Esophagus mucosa (tissue), 1 donor: ENCODE results near the gene SSTR4. TPM values are rescaled to one million over a fixed set of nuclear protein-coding genes. Genes with fewer than 3 reads are reported as not detected.

Experiments
- ATAC-seq: fragments of 200-7000 bp; cut with Tn5 transposase; one replicate; pipeline ENCODE4 v1.9.1; 2020
- total RNA-seq: library from RNA; stranded (reverse); gene quantifications from one replicate; pipeline ENCODE4 v1.2.4, GENCODE V29; 2023
- donor health status: DM: yes; HTN: yes; CAD: no.

SSTR4 gene
- total RNA-seq, 1 donor from 2014 or later: not detected

DNA sequence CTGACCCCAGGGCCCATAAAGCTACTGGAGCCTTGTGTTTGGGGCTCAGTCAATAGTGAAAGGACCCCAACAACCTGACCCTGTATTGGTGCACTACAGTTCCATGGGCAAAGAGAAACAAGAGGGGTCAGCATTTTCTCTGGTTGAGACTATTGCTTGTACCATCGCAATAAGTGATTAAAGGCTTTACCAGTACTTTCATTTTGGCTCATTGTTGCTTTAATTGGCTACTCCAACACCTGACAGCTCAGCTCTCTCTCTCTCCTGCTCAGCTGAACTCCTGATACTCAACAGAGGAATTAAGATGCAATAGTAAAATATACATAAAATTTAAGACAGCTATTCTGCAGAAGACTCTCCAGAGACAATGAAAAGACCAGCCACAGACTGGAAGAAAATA is 33.2 kb downstream of the SSTR4 start:
- ATAC-seq: no peak

- ATAC-seq: no peak
These were observed 34.0 kb downstream of the SSTR4 start for GRCh38 chr20:23069108-23069507.

GRCh38 chr20:23071398-23071797 is 36.3 kb downstream of the SSTR4 start:
- no peak for ATAC-seq

DNA sequence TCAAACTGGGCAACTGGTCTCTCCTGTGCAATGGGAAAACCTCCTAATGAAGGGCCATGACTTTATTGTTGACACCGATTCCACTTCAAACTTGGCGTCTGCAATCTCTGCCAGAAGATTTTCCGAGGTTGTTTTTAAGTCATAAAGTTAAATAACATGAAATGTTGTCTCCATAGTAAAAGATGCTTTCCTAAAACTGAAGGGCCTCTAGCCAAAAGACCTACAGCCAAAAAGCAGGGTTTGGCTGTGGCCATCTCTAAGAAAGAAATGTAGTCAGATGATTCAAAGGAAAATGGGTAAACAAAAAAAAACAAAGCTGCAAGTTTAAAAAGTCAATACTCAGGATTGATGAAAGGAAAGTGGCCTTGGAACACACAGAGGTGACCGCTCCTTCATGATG is 36.9 kb downstream of the SSTR4 start:
- ATAC-seq: no peak

GRCh38 chr20:23072892-23073586 is 37.9 kb downstream of the SSTR4 start:
- peak; percentile 17 for ATAC-seq

DNA sequence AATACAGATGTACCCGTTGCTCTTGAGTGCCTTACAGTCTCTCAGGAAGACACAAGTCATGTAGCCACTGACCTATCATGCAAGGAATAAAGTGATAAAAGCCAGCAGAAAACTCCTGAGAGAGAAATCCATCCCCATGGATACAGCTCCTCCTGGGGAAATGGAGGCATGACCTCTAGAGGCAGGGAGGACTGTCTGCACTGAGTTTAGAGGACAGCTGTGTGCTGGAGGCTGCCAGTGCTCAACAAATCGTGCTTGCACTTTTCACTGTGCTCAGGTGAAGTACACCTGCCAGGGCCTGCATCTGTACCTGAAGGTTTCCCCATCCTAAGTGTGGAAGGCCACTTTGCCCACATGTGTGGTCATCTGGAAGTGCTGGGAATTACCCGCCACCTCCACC is 38.9 kb downstream of the SSTR4 start:
- ATAC-seq: no peak

DNA sequence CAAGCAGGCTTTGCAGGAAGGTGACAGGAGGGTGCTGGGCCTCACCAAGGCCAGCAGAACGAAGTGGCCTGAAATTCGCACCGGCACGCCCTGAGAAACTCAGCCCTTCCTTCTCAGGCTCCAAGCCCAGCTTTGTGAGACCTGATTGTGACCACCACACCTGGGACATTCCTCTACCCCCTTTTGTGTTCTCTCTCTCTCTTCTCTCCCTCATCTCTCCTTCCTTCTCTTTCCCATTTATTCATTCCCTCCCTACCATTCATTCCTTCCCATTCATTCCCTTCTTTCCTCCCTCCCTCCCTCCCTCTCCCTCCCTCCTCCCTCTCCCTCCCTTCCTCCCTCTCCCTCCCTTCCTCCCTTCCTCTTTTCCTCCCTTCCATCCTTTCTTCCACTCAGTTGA is 42.2 kb downstream of the SSTR4 start:
- no peak for ATAC-seq

- no peak for ATAC-seq
These were observed 43.4 kb downstream of the SSTR4 start for GRCh38 chr20:23078351-23079015.

GRCh38 chr20:23079016-23079351 is 43.9 kb downstream of the SSTR4 start:
- ATAC-seq: no peak

GRCh38 chr20:23079926-23080325 is 44.8 kb downstream of the SSTR4 start:
- no peak for ATAC-seq

GRCh38 chr20:23080521-23080920 is 45.4 kb downstream of the SSTR4 start:
- ATAC-seq: no peak

- no peak for ATAC-seq
These were observed 46.2 kb downstream of the SSTR4 start for GRCh38 chr20:23081263-23081819.

DNA sequence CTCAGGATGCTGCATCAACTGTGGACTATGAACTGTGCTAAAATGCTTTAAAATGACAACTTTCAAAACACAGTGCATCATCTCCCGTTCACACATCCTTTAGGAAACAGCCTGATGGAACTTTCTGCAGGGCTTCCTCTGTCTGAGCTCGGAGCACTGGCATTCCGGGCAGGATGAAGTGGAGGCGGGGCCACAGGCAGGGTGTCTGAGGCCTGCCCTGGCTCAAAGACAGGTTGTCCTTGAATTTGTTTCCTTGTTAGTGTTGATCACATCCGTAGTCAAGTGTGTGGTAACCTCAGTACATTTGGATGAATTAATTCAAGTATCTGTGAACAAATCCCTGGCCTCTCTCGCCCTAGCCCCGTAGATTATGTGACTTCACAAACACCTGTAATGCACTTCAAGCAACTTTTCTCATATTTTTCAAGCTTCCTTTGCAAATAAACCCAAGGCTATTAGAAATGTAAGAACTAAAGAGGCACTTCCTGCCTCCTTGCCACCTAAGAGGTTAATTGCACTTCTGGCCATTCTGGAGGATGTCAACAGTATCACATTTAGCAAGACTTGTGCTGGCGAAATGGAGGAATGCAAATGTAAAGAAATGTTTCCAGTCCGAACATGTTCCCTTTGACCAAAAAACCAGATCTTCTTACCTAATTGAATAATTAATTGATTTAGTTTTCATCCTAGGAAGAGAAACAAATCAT is 47.9 kb downstream of the SSTR4 start:
- peak; percentile 79 for ATAC-seq

DNA sequence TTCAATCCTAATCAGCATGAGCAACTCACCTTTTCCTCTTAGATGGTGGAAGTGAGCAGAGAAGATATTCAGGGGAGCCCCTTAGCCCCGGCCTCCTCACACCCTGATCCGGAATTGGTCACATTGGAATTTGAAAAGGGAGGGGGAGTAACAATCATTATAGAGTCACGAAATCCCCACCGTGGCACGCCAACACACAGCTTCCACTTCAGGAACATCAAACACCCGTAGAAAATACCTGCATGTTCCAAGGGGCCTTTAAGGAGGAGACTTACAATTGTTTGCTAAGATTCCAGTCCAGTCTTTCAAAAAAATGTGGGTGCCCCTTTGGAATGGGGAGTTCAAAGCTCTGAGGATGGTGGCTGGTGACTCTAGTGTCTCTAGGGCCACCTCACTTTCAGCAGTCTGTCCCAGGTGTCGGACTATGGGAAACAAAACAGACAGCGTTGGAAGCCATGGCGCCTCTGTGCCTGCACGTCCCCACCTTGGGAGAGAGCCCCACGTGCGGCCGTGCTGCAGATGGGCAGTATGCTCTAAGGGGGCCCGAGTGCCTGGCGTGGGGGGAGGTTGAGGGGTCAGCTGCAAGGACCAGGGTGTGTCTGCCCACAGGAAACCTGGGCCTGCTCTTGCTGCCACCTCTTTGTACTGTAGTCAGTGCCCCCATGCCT is 48.6 kb downstream of the SSTR4 start:
- ATAC-seq: no peak

DNA sequence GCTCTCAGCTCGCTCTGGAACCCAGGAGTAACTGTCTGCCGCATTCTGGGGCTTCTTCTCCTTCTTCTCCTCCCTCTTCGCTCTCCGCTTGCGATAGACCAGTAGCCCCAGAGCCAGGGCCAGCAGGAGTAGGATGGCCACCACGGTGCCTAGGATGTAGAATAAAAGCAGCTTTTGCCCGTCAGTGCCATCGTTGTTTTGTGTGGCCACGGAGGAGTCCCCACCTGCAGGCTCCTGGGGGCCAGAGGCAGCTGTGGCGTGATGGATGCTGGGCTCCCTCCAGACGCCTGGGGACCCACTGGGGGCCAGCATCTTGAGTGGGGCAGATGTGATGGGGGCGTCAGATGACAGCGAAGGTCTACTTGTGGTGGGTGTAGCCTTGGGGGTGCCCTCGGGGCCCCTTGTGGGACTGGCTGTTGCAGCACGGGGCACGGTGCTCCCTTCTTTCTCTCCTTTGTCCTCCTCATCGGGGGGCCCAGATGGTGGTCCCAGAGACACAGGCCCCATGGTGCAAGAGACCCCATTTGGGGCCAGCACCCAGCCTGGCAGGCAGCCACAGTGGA is 49.3 kb downstream of the SSTR4 start:
- ATAC-seq: no peak

- ATAC-seq: peak; percentile 10
These were observed 49.8 kb downstream of the SSTR4 start for GRCh38 chr20:23084845-23085365.

GRCh38 chr20:23085436-23086055 is 50.4 kb downstream of the SSTR4 start:
- ATAC-seq: no peak

DNA sequence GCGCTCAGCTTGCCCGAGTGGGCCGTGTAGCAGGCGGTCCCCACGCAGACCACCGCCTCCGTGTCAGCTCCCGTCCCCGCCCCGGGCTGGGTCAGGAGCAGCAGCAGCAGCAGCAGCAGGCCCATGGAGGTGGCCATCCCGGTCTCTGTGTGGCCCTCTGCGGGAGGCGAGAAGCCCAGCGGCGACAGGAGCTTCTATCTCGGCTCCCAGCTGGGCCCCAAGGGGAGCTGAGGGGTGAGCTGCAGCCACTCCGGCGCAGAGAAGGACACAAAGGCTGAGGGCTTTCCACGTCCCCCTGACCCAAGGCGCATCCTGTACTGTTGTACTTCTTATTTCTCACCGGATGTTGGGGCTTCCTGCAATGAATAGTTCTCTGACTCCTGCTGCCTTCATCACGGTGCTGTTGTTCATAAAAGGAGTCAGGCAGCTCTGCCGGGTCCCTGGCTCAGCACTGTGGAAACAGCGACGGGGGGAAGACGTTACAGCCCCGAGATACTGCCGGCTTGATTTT is 51.0 kb downstream of the SSTR4 start, which contains the start of gene CD93:
Gene CD93 (minus strand): TSS at position 269 of the 511 bp plus-strand sequence. CDS start 132 bp downstream, at position 137.
- peak; percentile 19 for ATAC-seq

- no peak for ATAC-seq
These were observed 51.9 kb downstream of the SSTR4 start for GRCh38 chr20:23086931-23087411.

DNA sequence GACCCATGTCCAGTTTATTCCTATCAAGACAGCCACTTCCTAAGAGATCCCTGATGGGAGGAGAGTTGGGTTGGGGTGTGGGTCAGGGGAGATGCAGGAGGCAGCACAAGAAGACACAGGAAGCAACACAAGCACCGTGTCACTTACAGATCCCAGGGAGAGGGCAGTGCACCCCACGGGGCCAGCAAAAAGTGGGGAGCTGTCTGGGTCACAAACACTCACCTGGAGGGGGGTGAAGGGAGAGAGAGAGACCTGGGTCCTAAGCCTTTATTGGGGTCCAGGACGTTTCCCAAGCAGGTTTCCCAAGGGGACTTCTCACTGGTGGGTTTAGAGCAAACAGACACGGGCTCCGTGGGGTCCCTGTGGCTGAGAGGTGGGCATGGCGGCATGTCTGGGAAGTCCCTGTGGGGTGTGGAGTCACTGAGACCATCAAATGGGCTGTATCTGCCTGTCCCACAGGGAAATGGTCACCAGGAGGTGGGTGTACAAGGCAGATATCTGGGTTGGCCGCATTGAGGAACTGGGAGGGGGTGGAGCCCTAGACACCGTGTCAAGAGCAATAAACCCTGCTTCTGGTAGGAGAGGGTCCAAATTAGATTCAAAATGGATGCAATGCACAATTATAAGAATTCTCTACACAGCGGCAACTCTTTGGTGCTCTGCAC is 52.6 kb downstream of the SSTR4 start:
- ATAC-seq: no peak
